ENCODE data around the gene RCN1.
"Not testable (repeated sequence)": the region's sequence is repeated elsewhere in the genome, so short reads cannot be mapped to it uniquely, and the experiment has no call there.

RCN1 gene

DNA sequence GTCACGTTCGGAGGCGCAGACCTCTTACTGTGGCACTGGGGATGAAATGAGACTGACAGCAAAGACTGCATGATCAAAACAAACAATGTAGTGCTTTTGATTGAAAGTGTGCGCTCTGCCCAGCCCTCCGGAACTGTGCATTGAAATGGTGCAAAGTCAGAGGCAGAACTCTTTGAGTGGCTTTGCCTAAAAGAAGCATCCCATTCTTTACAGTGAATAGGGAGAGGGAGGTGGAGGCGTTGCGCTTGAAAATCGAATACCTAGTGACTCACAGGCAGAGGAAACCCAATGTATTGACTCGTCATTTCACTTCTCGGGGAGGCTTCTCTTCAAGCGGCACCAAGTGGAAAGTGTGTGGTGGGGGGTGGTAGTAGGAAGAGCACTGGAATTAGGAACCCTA lies 10.9 kb downstream of the RCN1 start:
- Histone ChIP-seq H3K4me3 (no peak overlapping the region), H3K36me3 (peaks cover 40 to 88% (median 62%) of the 10 kb centered on the region in 3 donors), H3K9me3 (no peaks in the 10 kb centered on the region), H3K27me3 (no peaks in the 10 kb centered on the region), H3K27ac (no peak overlapping the region), H3K4me1 (no peaks in the 10 kb centered on the region)
- intact Hi-C loops (cut with DNase I; ENCODE audit: low total_unique reads): no loop called here
- TF ChIP-seq, protein P1, sequence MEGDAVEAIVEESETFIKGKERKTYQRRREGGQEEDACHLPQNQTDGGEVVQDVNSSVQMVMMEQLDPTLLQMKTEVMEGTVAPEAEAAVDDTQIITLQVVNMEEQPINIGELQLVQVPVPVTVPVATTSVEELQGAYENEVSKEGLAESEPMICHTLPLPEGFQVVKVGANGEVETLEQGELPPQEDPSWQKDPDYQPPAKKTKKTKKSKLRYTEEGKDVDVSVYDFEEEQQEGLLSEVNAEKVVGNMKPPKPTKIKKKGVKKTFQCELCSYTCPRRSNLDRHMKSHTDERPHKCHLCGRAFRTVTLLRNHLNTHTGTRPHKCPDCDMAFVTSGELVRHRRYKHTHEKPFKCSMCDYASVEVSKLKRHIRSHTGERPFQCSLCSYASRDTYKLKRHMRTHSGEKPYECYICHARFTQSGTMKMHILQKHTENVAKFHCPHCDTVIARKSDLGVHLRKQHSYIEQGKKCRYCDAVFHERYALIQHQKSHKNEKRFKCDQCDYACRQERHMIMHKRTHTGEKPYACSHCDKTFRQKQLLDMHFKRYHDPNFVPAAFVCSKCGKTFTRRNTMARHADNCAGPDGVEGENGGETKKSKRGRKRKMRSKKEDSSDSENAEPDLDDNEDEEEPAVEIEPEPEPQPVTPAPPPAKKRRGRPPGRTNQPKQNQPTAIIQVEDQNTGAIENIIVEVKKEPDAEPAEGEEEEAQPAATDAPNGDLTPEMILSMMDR (IDR thresholded peaks at IDR 0.05): no peak
- no peak for DNase-seq

DNA sequence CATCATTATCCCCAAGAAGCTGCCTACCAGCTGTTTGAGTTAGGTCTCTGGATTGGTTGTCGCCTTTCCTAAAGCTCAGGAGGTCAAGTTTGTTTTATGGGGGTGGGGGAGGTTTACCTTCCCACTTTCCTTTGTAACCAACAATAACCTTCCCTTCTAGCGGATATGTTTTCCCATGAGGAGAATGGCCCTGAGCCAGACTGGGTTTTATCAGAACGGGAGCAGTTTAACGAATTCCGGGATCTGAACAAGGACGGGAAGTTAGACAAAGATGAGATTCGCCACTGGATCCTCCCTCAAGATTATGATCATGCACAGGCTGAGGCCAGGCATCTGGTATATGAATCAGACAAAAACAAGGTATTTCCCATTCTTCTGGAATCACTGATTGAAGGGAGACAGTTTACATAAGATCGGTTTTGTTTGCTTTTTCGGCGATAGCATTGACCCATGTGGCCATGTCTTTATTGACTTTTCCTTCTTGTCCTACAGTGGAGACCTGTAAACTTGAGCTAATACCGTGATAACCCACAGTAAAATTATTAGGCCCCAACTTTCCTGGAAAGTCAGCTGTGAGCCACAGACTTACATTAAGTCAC lies 12.3 kb downstream of the RCN1 start:
- intact Hi-C loops (cut with DNase I; ENCODE audit: low total_unique reads); H3K9me3 ChIP-seq; H3K4me1 ChIP-seq; H3K4me3 ChIP-seq; H3K27ac ChIP-seq; DNase-seq; H3K27me3 ChIP-seq: not testable (repeated sequence)
- H3K36me3 ChIP-seq: peaks cover 39 to 76% (median 58%) of the 10 kb centered on the region in 3 donors

DNA sequence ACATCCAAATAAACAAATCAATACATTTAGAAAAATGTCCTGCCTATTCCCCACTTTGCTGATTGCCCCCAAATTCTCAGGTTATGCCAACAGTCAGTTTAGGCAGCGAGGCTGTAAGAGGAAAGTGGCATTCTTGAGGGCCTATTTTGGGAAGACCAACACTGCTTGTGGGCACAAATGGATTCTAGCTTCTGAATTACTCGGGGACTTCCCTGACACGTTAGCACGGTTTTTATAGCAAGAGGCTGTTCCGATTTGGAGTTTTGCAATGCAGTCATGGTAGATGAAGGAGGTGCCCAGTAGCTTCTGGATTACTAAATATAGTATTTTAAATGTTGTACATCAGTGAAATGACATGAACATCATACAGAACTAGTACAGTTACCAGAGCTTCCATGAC lies 13.1 kb downstream of the RCN1 start:
- no peak overlapping the region for H3K4me3 ChIP-seq
- no peak overlapping the region for H3K27ac ChIP-seq
- H3K9me3 ChIP-seq: no peaks in the 10 kb centered on the region
- H3K27me3 ChIP-seq: no peaks in the 10 kb centered on the region
- H3K4me1 ChIP-seq: no peaks in the 10 kb centered on the region
- peaks cover 33 to 69% (median 51%) of the 10 kb centered on the region in 3 donors for H3K36me3 ChIP-seq
- intact Hi-C loops (cut with DNase I; ENCODE audit: low total_unique reads): no loop called here
- no peak for DNase-seq
- TF ChIP-seq, protein P1 (IDR thresholded peaks at IDR 0.05): no peak

DNA sequence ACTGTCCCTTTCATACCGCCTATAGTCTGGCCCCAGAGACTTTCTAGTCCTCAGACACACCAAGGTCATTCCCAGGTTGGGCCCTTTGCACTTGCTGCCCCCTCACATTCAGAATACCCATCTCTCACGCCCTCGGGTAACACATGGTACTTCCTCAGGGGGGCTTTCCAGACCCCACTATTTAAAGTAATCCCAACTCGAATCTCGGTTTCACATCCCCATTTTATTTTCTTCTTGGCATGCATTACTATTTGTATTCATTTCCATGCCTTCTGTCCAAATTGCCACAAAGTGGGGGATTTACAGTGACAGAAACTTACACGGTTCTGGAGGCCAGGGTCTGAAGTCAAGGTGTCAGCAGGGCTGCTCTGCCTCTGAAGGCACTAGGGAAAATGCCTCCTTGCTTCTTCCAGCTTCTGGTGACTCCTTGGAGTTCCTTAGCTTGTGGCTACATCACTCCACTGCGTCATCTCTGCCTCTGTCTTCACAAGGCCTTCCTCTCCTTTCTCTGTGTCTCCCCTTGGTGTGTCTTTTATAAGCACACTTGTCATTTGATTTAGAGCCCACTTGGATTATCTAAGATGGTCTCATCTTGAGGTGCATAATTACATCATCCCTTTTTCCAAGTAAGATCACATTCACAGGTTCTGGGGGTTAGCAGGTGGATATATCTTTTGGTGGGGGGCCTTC lies 15.1 kb downstream of the RCN1 start:
- TF ChIP-seq, protein P1 (IDR thresholded peaks at IDR 0.05): no peak
- Histone ChIP-seq H3K27ac (no peak overlapping the region), H3K4me3 (no peak overlapping the region), H3K4me1 (no peaks in the 10 kb centered on the region), H3K36me3 (peaks cover 17 to 48% (median 30%) of the 10 kb centered on the region in 3 donors), H3K9me3 (no peaks in the 10 kb centered on the region), H3K27me3 (no peaks in the 10 kb centered on the region)
- no peak for DNase-seq
- intact Hi-C loops (cut with DNase I; ENCODE audit: low total_unique reads): no loop called here

DNA sequence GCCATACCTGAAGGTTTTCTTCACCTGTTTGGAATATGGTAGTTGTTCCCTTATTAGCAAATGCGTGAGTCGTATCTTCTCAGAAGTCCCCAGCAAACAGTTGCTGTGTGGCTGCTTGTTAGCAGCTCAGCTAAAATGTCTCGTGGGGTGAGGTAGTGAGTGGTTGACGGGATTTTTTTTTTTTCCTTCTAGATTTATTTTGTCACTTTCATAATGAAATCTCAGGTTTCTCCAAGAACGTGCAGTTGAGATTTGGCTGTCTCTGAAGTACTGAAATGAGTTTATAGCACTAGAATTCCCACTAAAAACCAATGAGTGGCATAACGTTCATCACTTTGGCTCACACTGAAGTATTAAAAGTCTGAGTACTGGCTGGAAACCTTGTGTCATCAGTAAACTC lies 16.8 kb downstream of the RCN1 start:
- Histone ChIP-seq H3K9me3 (no peaks in the 10 kb centered on the region), H3K4me3 (no peak overlapping the region), H3K36me3 (peaks cover 1 to 32% (median 17%) of the 10 kb centered on the region in 3 donors), H3K27ac (no peak overlapping the region), H3K27me3 (no peaks in the 10 kb centered on the region), H3K4me1 (no peaks in the 10 kb centered on the region)
- TF ChIP-seq, protein P1 (IDR thresholded peaks at IDR 0.05): no peak
- no peak for DNase-seq
- intact Hi-C loops (cut with DNase I; ENCODE audit: low total_unique reads): no loop called here

DNA sequence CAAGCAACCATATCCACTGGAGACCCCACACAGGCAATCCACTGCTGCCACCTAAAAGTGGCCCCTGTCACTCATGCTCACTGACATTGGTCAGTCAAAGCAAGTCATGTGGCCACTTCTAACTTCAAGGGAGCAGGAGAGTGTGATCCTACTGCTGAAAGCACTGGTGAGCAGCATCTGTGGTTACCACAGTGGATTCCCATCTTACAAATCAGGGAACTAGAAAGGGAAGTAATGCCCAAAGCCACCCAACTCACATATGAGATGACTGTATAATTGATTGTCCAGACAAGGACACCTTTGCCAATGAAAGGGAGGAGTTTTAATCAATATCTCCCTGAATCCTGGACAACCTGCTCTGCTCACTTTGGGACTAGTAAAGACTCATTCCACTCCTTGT lies 17.7 kb downstream of the RCN1 start:
- TF ChIP-seq, protein P1 (IDR thresholded peaks at IDR 0.05): no peak
- intact Hi-C loops (cut with DNase I; ENCODE audit: low total_unique reads): no loop called here
- no peak overlapping the region for H3K27ac ChIP-seq
- no peaks in the 10 kb centered on the region for H3K4me1 ChIP-seq
- peaks cover 0 to 22% (median 17%) of the 10 kb centered on the region in 3 donors for H3K36me3 ChIP-seq
- no peaks in the 10 kb centered on the region for H3K27me3 ChIP-seq
- no peak overlapping the region for H3K4me3 ChIP-seq
- DNase-seq: no peak
- H3K9me3 ChIP-seq: no peaks in the 10 kb centered on the region

Measured in tibial artery (tissue), 4 donors.